ENCODE results near the gene LRRC32.

The LRRC32 gene

DNA sequence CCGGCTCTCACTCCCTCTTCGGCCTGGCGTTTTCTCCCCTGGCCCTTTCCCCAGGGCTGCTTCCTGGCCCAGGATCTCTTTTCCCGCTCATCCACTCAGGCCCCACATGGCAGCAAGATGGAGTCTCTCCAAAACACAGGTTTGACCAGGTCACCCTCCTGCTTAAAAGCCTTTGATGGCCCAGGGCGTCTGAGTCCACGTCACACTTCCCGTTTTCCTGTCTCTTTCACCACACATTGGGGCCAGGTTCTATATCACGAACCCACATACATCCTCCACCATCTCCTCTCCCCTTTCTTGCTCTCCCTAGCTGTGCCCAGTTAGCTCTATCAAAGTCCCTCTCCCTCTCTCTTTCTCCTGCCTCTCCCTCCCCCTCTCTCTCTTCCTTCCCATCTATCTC is 7.8 kb upstream of the LRRC32 start:
- no peak for DNase-seq

DNA sequence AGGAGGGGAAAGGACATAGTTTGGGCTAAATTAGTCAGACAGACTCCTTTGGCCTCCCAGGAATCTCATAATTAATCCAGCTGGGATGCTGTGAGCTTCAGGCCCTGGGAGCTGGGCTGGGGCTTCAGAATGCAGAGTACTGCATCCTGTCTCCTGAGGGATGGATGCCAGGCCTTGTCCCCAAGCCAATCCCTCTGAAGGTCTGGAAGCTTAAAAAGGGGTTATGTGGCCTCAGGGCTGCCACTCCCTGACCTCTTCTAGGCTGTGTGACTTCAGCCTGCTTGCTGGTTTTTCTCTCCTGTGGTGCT is 6.9 kb upstream of the LRRC32 start:
- DNase-seq: no peak

DNA sequence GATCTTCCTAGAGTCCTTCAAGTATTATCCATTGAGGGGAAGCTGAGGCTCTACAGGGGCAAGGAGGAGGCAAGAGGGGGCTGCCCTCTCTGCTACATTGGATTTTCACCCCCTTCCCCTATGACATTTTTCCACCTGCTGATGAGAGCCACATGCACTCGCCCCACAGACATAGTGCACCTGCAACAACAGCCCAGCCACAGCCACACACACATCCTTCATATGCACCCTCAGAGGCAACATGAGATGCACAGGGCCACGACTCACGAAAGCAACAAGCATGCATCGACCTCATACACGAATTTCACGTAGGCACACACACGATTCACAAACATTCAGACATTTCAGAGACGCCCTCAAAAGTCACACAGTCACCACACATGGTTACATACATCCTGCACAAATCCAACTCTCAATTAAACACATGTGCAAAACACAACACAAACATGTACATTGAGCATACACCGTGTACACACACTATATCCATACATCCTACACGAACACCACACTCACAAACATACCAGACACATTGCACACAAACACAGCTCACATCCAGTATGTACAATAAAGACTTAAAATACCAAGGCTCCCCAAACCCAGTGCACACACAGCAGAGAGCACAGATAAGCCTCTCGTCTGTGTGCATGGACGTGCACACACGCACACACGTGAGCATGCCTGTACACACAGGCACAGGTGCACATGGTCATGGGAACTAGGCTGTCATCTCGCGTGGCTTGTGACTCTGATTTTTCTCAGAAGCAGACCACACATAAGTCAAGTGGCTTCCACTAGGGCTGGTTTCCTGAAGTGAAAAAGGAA is 6.3 kb upstream of the LRRC32 start:
- no peak for DNase-seq

DNA sequence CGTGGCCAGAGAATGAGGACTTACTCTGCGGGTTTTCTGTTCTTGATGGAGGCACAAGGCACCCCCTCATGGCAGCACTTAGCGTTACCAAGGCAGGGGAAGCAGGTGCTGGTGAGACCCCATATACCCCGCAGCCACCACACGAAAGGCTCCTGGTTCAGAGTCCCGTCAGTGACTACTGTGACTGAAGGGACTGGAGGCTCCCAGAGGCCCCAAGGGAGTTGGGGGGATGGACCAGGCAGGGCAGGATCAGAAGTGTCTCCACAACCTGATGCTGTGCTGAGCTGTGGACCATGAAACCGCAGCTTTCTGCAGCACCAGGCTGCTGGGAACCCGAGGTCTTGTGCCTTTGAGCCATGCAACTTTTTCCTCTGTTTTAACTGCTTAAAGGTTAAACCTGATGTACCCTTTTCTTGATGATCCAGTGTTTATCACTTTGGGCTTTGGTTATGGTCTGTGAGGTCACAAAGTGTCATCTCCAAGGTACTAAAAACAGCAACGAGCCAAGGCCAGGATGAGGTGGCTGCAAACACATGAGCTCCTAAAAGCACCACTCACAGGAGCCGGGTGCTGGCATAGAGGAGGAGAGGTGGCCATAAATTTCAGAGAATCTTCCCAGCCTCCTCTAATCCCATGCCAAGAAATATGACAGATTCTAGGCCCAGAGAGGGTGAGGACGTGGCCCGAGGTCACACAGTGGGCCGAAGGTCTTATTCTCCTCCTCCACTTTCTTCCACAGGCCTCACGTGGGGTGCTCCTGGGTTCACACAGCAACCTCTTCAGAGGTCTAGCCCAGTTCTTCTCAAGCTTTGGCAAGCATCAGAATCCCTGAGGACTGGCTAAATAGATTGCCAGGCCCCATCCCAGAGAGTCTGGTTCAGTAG is 4.2 kb upstream of the LRRC32 start:
- DNase-seq: no peak

DNA sequence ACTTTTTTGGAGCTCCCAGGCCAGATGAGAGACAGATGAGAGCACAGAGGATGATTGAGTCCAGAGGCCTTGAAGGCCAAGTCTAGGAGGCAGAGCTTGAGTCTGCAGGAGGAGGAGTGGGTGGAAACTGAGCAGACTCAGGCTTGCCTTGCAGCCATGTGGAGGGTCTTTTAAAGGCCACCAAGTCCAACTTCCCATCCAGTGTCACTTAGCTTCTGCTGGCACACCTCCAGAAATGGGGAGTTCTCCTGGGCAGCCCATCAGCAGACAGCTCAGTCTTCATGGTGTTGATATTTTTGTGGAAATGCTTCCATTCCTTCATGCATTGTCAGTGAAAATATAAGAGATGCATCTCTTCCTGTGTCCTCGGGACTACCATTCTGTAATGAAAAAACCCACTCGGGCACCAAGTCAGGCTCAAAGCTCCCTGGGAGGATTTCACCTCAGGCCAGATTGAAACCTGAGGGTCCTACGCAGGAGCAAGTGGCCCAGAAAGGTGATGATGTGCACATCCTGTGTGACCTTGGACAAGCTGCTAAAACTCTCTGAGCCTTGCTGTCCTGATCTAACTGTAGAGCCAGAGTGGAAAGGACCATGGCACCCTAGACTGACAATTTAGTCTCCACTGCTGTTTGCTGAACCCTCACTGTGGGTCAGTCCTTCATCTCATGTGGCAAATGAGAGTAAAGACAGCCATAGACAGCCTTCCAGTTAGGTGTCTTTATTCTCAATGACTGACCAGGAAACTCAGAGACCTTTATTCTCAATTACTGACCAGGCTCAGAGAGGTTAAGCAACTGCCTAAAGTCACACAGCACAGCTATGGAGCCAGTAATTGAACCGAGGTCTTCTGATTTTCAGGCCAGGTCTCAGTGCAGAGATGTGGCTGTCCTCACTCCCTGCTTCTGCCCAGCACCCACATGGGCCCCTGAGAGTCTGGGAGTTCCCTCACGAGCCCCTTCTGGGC is 2.9 kb upstream of the LRRC32 start:
- DNase-seq: no peak

DNA sequence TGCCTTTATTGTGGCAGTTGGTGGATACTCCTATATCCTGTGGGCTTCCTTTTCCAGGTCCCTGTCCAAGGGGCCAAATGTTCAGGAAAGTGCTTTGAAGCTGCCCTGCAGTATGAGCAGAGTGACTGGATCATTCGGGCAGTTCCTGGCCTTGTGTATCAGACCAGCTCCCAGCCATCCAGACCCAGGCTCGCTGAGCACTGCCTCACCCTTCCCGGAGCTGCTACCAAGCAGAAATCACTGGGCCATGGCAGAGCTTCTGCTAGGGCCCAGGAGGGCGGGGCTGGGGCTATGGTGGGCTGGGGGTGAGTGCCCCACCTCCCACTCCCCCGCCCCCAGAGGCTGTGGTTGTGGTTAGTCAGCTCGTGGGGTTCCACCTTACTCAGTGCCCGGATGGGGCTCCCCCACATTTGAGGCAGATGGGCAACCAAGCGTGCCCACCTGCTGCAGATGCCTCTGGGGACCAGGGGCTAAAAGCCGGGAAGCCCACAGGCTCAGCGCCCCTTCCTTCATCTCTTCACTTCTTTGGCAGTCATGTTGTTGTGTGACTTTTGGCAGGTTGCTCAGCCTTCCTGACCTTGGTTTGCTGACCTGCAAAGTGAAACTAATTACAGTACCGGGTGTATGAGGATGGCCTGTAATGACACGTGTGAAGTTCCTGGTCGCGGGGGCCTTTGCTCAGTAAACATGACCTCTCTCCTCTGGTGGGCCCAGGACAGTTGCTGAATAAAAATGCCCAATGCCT is 2.1 kb upstream of the LRRC32 start:
- DNase-seq: no peak

DNA sequence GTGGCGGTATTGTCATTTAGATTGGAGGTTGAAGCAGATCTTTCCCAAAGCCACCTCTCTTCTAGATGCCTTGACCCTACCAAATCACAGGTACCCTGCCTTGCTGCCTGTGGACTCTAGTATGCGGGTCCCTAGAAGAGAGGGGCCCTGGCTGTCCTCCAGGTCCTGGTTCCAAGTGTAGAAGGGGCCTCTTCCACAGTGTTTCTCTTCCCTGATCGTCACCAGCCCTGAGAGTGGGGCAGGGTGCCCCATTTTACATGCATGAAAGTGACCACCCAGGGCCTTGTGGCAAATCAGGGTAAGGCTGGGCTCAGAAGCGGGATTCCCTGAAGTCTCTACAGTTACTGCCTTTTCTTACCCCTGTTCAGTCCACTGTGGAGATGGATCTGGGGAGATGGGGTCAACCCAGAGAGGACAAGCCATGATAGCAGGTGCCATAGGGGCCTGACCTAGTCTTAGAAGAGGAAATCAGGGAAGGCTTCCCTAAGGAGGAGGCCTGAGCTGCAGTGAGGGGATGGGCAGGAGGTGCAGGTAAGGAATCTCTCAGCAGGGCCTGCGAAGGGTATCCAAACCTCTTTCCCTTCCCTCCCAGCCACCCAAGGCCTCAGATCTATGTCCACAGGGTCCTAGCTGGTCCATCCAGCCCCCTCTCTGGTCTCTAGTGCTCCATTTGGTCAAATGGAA is 1.2 kb upstream of the LRRC32 start:
- DNase-seq: no peak

DNA sequence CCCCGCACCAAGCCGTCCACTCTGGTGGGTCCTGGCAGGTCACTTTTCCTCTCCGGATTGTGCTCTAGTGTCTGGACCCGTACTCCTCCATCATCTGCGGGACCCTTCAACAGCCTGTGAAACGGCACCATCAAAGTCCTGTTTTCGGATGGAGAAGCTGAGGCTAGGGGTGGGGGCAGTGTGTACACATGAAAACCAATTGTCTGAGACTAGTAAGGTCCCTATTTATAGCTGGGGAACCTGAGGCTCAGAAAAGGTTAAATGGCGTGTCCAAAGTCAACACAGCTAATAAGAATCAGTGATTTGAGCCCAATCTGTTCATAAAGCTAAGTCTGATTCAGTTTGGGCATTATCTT is 668 bp upstream of the LRRC32 start:
- no peak for DNase-seq

DNA sequence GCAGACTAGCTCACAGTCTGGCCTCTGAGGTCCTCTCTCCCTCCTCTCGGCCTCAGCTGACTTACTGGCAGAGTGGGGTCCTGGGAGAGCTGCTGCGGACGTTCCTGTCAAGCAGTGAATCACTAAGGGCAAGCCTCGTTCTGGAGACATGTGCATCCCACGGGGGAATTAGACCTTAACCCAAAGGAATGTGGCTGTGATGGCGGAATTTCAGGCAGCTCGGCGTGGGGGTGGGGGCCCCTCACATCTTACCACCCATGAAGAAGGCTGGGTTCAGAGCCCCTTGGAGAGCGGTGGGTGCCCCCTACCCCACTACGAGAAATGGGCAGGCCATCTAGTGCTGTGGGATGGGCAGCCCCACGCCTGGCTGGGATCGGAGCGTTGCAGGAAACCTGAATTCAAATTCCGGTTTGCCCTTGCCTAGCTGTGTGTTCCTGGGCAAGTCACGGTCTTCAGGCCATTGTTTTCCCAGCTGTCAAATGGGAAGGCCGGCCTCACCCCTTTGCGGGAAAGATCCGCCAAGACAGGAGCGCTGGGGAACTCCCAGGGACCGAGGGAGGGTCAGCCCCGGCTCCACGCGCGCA is 554 bp downstream of the LRRC32 start:
- no peak for DNase-seq

DNA sequence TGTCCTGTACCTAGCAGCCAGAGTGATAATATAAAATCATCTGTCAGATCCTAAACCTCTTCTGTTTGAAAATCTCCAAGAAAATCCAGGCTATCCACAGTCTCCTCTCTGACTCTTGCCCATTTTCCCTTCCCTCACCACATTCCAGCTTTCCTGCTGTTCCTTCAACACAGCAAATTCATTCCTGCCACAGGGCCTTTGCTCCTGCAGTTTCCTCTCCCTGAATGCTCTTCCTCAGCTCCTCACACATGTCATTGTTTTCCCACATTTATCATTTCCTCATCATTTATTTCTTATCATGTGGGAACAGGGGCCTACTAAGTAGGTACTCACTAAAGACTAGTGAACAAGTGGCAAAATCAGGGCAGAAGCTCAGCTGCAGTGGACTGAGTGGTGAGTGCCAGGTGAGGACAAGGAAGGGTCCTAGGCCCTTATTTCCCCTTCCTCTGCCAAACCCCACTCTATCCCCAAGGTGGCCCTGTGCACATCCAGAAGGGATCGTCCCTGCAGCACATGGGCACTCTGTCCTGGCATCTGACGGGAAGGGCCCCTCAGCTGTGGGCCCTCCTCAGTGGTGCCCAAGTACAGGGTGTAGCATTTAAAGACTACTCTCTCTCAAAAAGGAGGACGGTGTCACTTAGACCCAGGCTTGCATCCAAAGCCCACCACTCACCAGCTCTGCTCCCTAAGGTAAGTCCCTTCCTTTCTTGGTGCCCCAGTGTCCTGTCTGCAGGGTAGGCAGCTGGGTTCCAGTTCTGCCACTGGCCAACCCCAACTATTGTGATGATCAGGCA is 2.0 kb downstream of the LRRC32 start:
- no peak for DNase-seq

DNA sequence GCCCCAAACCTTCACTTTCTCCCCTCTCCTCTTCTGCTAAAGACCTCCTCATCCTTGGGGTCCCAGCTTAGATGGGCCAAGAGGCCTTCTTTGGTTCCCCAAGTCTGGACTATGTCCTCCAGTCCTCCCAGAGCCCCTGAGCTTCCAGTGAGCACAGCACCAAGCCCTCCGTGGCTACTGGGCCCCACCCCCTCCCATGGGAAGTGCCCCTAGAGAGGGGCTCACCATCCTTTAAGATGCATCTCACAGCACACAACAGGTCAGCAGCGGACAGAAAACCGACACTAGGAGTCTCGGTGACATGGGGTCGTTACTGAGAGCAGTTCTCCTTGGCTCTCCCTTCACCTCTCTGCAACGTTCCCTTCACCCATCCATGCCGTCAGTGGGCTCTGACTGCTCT is 2.7 kb downstream of the LRRC32 start:
- DNase-seq: no peak

DNA sequence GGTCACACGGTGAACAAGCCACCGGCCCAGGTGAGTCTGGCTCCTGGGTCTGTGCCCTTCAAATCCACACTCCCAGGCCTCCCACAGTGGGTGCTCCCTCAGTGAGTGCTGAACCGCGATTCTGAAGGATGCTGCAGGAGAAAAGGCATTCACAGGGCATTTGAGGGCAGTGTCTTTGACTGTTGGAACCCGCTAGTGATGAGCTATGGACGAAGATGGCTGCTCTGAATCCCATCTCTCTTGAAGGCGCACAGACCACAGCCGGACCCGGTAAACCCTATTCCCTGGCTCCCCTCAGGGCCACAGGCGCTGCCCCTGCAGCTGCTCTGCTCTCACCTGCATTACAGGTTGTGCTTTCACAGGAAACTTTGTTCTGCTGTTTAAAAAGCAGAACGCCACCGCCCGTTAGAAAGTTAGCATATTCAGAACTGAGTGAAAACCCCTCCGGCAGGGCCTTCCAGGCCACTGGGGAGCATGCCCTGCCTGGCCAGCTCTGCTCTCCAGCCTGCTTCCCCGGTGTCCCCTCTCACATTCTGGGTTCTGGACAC is 3.2 kb downstream of the LRRC32 start:
- DNase-seq: no peak

DNA sequence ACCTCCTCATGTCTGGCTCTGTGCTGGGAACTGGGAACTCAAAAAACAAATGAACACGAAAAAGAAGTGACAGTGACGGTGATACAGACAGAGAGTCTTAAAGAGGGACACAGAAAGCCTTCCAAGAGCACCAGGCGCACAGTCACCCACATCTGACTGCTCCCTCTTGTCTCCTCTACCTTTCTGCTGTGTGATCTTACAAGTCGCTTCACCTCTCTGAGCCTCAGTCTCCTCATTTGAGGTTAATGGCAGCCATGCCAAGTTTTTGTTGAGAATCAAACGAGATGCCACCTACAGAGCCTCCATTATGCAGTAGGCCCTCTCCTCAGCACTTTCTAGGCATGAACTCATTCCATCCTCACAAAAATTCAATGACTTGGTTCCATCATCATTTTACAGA is 3.7 kb downstream of the LRRC32 start:
- DNase-seq: no peak

DNA sequence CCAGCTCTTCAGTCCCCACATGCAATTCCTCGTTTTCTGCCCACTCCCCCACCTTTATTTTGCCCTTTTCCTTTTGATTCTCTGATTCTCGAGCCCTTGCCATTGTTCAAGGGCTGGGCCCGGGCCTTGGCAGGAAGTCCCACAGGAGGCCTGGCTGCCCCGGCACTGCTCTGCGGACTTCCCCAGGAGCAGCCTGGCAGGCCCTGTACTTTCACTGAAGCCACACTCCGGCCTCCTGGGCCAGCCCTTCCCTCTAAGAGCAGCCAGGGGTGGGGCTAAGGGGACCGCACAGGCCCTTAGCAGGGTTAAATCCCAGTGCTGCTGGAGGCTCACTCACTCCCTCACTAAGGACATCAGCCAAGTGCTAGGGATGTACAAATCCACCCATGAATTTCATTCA is 4.1 kb downstream of the LRRC32 start:
- no peak for DNase-seq

DNA sequence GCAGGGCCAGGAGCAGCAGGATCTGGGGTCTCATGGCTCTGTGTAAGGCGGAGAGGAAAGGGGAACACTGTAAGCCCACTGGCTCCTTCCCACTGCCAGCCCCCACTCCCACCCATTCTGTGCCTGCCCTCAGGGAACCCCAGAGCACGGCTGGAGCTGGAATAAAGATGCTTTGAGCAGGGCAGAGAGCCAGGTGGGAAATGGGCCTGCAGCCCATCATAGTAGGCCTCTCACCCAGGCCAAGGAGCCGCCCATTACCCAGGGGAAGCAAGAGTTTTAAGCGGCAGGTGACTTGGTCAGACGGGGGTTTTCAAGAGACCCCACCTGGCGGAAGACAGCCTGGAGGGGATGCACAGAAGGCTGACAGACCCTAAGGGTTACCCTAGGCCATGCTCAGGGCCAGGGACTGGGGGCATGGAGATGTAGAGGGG is 4.6 kb downstream of the LRRC32 start:
- DNase-seq: no peak

DNA sequence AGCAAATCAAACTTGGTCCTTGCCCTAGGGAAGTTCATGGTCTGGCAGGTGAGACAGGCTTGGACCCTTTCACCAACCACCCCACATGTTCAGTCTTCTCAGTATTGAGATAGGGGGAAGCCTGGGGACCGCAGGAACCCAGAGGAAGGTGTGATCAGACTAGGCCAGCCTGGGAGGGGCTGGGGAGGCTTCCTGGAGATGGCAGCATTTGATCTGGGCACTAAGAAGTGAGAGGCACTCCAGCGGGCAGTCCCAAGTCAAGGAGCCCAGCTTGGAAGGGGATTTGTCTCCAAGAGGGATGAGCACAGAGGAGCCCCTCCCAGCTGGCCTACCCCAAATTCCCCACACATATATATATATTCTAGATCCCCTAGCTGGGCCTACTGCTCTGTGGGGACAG is 5.4 kb downstream of the LRRC32 start:
- DNase-seq: no peak

DNA sequence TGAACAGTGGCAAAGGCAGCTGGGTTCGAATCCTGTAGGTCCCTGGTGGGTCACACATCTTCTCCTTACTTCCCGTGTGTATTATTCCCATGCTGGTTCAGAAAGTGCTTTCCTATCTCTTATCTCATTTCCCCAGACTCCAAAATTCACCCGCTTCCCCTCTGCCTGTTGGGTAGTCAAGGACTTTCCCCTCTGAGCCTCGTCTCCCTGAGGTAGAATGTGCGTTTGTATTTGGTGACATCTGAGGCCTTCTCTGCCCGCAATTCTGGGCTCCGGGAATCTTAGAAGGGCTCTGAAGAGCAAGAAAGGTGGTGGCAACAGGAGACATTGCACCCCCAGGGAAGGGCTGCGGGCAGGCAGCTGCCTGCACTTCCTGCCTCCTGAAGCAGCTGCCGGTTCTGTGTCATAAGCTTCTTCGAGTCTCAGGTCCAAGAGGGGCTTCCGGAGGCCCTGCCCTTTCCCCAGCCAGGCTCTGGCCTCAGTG is 5.9 kb downstream of the LRRC32 start:
- DNase-seq: no peak

DNA sequence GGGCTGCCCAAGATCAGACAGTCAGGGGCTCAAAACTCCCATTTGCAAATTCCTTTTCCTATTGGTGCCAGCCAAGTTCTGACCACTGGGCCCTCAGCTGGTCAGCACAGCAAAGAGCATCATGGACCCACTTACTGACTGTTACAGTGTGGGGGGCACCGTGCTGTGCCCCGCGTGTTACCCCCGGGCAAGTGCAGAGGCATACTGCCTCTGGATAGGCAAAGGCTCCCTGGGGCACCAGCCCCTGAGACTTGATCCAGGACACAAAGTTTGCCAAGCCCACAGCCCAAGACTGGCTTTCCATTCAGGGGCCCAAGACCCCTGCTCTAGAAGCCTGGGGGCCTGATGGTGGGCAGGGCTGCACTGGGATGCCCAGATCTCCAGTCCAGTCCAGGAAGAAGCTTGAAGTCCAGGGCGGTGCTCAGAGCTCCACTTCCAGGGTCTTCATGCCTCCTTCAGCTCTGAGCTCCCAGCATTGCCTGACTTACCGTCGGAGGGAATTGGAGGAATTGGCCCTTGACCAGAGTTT is 6.6 kb downstream of the LRRC32 start:
- DNase-seq: no peak

DNA sequence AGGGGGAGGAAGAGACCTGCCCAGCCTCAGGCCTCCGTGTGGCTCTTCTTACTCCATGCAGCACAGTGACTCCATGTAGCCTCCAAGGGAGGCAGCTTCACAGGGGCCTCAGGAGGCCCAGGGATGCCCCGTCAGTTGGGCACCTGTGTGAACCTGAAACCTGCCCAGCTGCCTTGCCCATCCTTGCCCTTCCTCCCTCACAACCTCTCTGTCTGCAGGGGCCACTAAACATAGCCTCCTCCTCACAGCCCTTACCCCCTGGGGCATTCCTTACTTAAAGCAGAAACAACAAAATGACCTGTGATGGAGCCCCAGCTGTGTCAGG is 7.1 kb downstream of the LRRC32 start:
- no peak for DNase-seq

Data from activated CD4-positive, alpha-beta T cell treated with anti-CD3 and anti-CD28 coated beads, Interleukin-2, amount 50 U/mL, for 1 hour (primary cell).